ENCODE results near the gene FBXO28.
"Not testable (repeated sequence)": the region's sequence is repeated elsewhere in the genome, so short reads cannot be mapped to it uniquely, and the experiment has no call there.

The FBXO28 gene

DNA sequence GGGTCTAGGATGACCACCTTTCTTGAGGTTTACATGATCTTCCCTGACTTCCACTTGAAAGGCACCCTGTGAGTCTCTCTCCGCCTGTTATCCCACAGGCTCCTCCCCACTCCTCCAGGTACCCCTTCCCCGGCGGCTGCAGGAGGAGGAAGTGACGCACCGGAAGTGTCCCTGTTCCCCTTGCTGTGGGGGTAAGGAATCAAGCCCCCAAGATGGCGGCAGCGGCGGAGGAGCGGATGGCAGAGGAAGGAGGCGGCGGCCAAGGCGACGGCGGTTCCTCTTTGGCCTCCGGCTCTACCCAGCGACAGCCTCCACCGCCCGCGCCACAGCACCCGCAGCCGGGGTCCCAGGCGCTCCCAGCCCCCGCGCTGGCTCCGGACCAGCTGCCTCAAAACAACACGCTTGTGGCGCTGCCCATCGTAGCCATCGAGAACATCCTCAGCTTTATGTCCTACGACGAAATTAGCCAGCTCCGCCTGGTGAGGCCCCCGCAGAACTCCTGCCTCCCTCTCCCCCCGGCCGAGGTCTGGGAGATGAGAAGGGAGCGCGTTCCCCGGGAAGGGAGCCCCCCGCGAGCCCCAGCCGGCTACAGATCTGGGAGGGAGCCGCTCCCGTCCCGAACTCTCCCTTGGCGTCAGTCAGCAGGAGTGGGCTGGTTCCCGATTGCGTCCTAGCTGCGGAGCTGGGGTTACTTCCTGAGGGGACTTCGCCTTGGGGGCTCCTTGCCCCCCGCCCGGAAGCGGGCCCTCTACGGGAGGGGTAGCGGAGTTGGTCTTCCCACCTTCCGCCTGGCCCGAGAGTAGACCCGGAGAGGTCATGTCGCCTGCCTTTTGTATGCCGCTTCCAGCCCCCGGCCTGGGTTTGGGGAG lies at the start of gene FBXO28:
Gene FBXO28, plus strand, starts transcription at position 194 of the 869 bp plus-strand sequence. Its CDS starts 19 bp downstream, at position 213.
- DNase-seq (ENCODE audit: insufficient read length, low spot score) (peak; percentile 99), FAIRE-seq (peak; percentile 83)

DNA sequence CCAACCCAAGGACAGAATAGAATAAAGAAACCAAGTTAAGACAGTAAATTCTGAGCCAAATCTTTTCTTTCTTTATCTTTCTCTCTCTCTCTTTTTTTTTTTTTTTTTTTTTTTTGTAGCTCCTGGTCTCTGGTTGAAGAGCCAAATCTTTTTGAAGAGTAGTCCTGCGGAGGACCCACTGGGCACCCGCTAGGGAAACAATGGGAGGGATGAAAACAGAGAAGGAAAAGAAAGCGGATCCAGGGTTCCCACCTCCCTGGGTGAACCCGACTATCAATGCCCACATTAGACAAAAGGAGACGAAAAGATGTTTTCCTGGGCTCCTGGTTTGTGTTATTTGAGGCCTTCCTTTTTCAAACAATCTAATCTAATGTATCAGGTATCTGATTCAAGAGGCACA lies 49.8 kb upstream of the FBXO28 start:
- DNase-seq (ENCODE audit: insufficient read length, low spot score) (no peak), FAIRE-seq (no peak)

GRCh38 chr1:224065455-224065854 lies 48.5 kb upstream of the FBXO28 start:
- FAIRE-seq (no peak), DNase-seq (ENCODE audit: insufficient read length, low spot score) (no peak)

- FAIRE-seq (no peak), DNase-seq (ENCODE audit: insufficient read length, low spot score) (no peak)
Observed at GRCh38 chr1:224067207-224067606, 46.7 kb upstream of the FBXO28 start.

DNA sequence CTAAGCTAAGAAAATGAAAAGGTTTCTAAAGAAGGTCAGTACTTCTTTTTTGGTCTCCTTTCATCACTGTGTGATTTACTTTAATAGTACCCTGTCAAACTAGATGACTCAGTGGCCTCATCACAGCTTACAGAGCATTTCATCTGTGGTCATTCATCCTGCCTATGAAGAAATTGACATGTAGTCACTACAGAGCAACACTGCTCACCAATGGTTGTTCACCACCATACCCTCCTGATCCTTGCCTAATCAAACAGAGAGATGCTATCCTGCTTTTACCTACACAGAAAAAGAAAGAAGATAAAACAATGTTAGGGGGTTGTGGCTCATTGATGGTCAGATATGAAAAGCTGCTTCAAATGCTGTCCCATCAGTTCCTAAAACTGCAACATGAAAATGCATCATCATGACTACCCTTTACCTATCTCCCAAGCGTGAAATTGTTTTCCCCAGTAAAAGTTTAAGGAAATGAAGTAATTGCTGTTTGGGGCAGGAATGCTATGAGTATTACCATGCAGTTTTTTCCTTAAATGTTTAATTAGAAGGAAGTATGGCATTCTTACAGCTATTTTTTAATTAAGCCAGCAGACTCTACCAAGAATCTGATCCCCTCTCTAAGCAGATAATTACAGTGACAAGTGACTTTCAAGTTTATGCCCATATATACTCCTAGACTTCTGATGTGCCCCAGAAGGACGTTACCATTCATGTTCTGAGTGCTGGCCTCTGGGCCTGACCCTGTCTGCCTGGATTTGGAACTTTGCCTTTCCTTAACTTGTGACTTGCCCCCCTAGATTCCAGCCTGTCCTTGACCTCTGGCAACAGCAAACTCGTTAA lies 46.1 kb upstream of the FBXO28 start:
- FAIRE-seq (no peak), DNase-seq (ENCODE audit: insufficient read length, low spot score) (no peak)

- FAIRE-seq (no peak), DNase-seq (ENCODE audit: insufficient read length, low spot score) (no peak)
Observed at GRCh38 chr1:224068458-224069072, 45.3 kb upstream of the FBXO28 start.

DNA sequence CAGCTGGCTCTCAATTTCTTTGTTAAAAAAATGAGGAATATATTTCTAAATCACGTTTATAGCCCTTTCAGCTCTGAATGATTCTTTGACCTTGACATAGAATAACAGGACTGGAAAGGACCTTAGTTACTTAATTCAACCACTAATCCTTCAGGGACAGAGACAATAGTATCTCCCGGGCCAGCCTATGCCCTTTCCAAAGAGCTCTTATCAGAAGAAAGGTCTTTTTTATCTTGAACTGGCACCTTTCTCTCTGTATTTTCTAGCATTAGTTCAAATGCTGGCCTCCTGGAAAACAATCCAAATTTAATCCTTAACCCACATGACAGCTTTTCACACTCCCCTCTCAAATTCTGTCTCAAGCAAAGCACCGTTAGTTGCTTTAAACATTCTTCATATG lies 44.8 kb upstream of the FBXO28 start:
- no peak for DNase-seq (ENCODE audit: insufficient read length, low spot score)
- no peak for FAIRE-seq

DNA sequence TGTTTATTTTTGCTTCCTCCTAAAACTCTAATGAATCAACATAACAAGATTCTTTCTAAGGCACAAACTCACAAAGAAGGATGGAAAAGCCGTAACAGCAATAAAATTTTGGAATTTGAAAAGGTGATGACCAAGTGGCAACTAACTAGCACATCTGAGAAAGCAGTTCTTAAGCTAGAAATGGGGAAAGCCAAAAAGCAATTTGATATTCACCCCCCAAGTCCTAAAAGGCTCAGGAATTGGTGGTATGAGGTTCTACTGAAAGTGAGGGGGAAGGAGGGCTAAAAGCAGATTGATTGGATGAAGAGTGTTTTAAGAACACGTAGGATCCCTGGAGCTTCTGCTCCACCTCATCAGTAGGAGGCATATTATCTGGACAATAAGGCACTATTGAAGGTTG lies 43.4 kb upstream of the FBXO28 start:
- FAIRE-seq, result no peak
- no peak for DNase-seq (ENCODE audit: insufficient read length, low spot score)

GRCh38 chr1:224076407-224076806 lies 37.5 kb upstream of the FBXO28 start:
- DNase-seq (ENCODE audit: insufficient read length, low spot score), result no peak
- FAIRE-seq, result no peak

GRCh38 chr1:224079644-224080043 lies 34.3 kb upstream of the FBXO28 start:
- FAIRE-seq, result not testable (repeated sequence)

DNA sequence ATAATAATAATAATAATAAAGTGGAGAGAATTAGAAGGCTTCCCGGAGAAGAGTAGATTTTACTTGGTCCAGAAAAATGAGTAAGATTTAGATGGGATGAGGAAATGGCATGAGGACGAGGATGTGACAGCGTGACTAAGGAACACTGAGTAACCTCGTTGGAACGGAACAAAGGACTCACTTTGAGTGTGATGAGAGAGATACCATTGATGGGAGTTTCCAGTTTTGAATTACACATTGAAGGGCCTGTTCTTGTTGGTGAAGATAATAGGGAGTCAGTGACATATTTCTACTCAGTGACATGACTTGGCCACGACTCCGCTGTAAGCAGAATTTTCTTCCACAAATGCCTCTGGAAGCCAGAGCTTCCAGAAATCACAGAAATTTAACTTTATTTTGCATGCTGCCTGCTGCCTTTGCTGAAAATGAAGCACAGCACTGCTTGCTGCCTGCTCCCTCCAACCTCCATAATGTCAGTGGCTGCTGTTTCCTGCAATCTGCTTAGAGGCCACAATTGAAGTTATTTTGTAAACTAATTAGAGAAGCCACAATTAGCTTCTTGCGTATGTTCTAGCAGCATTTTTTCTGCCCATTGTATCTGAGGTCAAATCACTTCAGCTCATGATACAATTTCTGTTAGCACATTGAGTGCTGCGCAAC lies 33.7 kb upstream of the FBXO28 start:
- no peak for FAIRE-seq
- no peak for DNase-seq (ENCODE audit: insufficient read length, low spot score)

More at GRCh38 chr1:224079644-224080043, 34.3 kb upstream of the FBXO28 start:
- DNase-seq (ENCODE audit: insufficient read length, low spot score), result not testable (repeated sequence)

DNA sequence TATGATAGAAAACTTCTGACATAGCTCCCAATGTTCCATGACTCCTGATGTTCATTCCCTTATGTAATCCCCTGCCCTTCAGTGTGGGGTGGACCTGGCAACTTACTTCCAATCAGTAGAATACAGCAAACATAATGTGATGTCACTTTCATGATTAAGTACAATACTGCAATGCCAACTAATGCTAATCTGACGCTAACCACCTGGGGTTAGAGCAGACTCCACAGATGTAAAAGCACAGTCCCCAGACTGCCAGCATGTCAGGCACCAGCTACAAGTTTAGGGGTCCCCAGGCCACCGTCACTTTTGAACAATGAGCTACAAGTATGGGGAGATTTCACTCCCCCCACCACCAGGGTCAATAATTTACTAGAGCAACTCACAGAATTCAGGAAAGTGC lies 32.3 kb upstream of the FBXO28 start:
- no peak for FAIRE-seq
- DNase-seq (ENCODE audit: insufficient read length, low spot score), result no peak

GRCh38 chr1:224082146-224082545 lies 31.8 kb upstream of the FBXO28 start:
- FAIRE-seq, result no peak
- no peak for DNase-seq (ENCODE audit: insufficient read length, low spot score)

GRCh38 chr1:224084867-224085266 lies 29.0 kb upstream of the FBXO28 start:
- no peak for FAIRE-seq
- no peak for DNase-seq (ENCODE audit: insufficient read length, low spot score)

DNA sequence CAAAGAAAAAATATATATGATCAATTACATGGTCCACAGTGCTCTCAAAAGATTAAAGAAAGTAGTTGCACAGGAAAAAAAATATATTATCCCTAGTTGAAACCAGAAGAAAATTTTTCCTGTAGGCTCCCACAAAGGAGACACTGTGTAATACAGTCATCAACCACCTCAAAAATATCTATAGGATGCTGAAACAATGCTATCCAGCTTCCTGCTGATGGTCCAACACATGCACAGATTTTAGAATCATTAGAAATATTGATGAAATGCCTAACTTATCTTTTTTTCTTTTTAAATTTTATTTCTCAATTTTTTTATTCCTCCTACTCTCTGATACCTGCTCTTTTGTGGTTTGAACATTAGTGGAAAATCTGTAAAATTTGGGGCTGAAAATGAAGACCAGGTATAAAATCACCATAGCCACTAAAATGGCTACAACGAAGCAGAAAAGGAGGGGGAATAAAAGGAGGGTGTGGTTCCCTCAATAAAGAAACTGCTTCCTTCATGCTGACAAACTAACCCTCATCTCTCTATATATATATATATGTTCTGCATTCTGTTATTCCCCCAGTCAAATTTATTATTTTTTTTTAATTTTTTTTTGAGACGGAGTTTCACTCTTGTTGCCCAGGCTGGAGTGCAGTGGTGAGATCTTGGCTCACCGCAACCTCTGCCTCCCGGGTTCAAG lies 28.3 kb upstream of the FBXO28 start:
- no peak for DNase-seq (ENCODE audit: insufficient read length, low spot score)
- no peak for FAIRE-seq

GRCh38 chr1:224087286-224087794 lies 26.6 kb upstream of the FBXO28 start:
- no peak for FAIRE-seq

GRCh38 chr1:224089583-224089982 lies 24.3 kb upstream of the FBXO28 start:
- FAIRE-seq (no peak), DNase-seq (ENCODE audit: insufficient read length, low spot score) (no peak)

More at GRCh38 chr1:224087286-224087794, 26.6 kb upstream of the FBXO28 start:
- no peak for DNase-seq (ENCODE audit: insufficient read length, low spot score)

DNA sequence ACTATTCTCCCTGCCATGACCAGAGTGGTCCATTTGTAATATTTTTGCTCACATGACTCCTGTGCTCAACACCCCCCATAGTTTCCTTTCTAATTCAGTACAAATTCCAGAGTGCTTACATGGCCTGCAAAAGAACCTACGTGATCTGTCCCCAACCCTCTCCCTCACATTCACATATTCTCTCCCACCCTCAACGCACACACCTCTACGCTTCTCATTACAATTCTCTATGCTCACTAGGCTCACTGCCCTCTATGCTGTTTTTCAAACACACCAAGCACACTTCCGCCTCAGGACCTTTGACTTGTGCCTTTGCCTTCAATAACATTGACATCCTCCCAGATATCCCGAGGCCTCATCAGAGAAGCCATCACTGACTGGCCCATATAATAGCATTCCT lies 23.8 kb upstream of the FBXO28 start:
- DNase-seq (ENCODE audit: insufficient read length, low spot score) (no peak), FAIRE-seq (no peak)

GRCh38 chr1:224092111-224092510 lies 21.8 kb upstream of the FBXO28 start:
- FAIRE-seq (no peak), DNase-seq (ENCODE audit: insufficient read length, low spot score) (no peak)

GRCh38 chr1:224092601-224093000 lies 21.3 kb upstream of the FBXO28 start:
- DNase-seq (ENCODE audit: insufficient read length, low spot score) (no peak), FAIRE-seq (no peak)
